HS-5 (cell line): ENCODE data around the gene AURKAIP1.
"Not testable (repeated sequence)": the region's sequence is repeated elsewhere in the genome, so short reads cannot be mapped to it uniquely, and the experiment has no call there.

Experiments used
- DNase-seq: peaks from one replicate; pipeline ENCODE4 v3.0.0-alpha.2; 2012; ENCODE audit warnings: low read depth

Gene AURKAIP1

GRCh38 chr1:1406101-1406820 is 31.3 kb upstream of the AURKAIP1 start:
- DNase-seq, result no peak

- no peak for DNase-seq
These were observed 28.6 kb upstream of the AURKAIP1 start for GRCh38 chr1:1403653-1404052.

- DNase-seq, result not testable (repeated sequence)
These were observed 27.9 kb upstream of the AURKAIP1 start for GRCh38 chr1:1402901-1403392.

GRCh38 chr1:1402072-1402900 is 27.3 kb upstream of the AURKAIP1 start:
- no peak for DNase-seq

GRCh38 chr1:1401457-1402010 is 26.5 kb upstream of the AURKAIP1 start:
- no peak for DNase-seq

- no peak for DNase-seq
These were observed 25.8 kb upstream of the AURKAIP1 start for GRCh38 chr1:1400576-1401456.

GRCh38 chr1:1399872-1400575 is 25.0 kb upstream of the AURKAIP1 start:
- no peak for DNase-seq

GRCh38 chr1:1399187-1399871 is 24.3 kb upstream of the AURKAIP1 start, which contains the start of gene CCNL2:
Gene CCNL2 (minus strand): TSS chr1:1399335. CDS start chr1:1399306, 29 bp downstream.
- DNase-seq, result peak; percentile 87

- no peak for DNase-seq
These were observed 23.7 kb upstream of the AURKAIP1 start for GRCh38 chr1:1398677-1399186.

- DNase-seq, result no peak
These were observed 23.0 kb upstream of the AURKAIP1 start for GRCh38 chr1:1397839-1398523.

GRCh38 chr1:1395166-1395565 is 20.2 kb upstream of the AURKAIP1 start:
- no peak for DNase-seq

- DNase-seq, result no peak
These were observed 19.1 kb upstream of the AURKAIP1 start for GRCh38 chr1:1394116-1394515.

- DNase-seq, result no peak
These were observed 18.4 kb upstream of the AURKAIP1 start for GRCh38 chr1:1393428-1393827.

GRCh38 chr1:1393014-1393413 is 18.0 kb upstream of the AURKAIP1 start:
- DNase-seq, result no peak

- no peak for DNase-seq
These were observed 16.2 kb upstream of the AURKAIP1 start for GRCh38 chr1:1391225-1391624.

GRCh38 chr1:1390675-1391074 is 15.7 kb upstream of the AURKAIP1 start:
- no peak for DNase-seq

- no peak for DNase-seq
These were observed 13.1 kb upstream of the AURKAIP1 start for GRCh38 chr1:1388078-1388472.

- DNase-seq, result no peak
These were observed 12.4 kb upstream of the AURKAIP1 start for GRCh38 chr1:1387098-1388077.
